BE2C (cell line): ENCODE measurements around the gene GPX2.

Experiments used
- DNase-seq: peaks from one replicate; pipeline ENCODE4 v3.0.0-alpha.2; 2020
- H3K27me3 ChIP-seq: fragments of 250-450 bp; sonication (Bioruptor Pico); 2 replicates; pipeline ENCODE4 v1.5.1; 2020; ENCODE audit warnings: mild to moderate bottlenecking
- H3K36me3 ChIP-seq: fragments of 250-450 bp; sonication (Bioruptor Pico); 2 replicates; pipeline ENCODE4 v1.5.1; 2020; ENCODE audit warnings: mild to moderate bottlenecking
- H3K4me1 ChIP-seq: fragments of 250-450 bp; sonication (Bioruptor Pico); 2 replicates; pipeline ENCODE4 v1.5.1; 2020
- H3K4me3 ChIP-seq: 2 replicates; pipeline ENCODE4 v1.5.1; 2011; ENCODE audit warnings: low read depth, low read length
- H3K9me3 ChIP-seq: fragments of 250-450 bp; sonication (Bioruptor Pico); 2 replicates; pipeline ENCODE4 v1.5.1; 2020
- CTCF ChIP-seq: IDR thresholded peaks from 2 replicates; pipeline ENCODE4 v1.5.1; 2012; ENCODE audit warnings: mild to moderate bottlenecking, low read depth, low read length

Gene GPX2

GRCh38 chr14:64958201-64958600, 15.7 kb upstream of the GPX2 start:
- no peak overlapping the region for H3K4me3 ChIP-seq
- H3K9me3 ChIP-seq, result no peaks in the 10 kb centered on the region
- H3K36me3 ChIP-seq, result no peaks in the 10 kb centered on the region
- DNase-seq, result no peak
- peaks cover 3% of the 10 kb centered on the region for H3K4me1 ChIP-seq
- TF ChIP-seq CTCF, result no peak
- no peaks in the 10 kb centered on the region for H3K27me3 ChIP-seq

GRCh38 chr14:64956697-64957406, 14.3 kb upstream of the GPX2 start:
- H3K4me3 ChIP-seq, result no peak overlapping the region
- TF ChIP-seq CTCF, result no peak
- no peaks in the 10 kb centered on the region for H3K9me3 ChIP-seq
- H3K36me3 ChIP-seq, result no peaks in the 10 kb centered on the region
- no peak for DNase-seq
- H3K4me1 ChIP-seq, result peaks cover 3% of the 10 kb centered on the region
- H3K27me3 ChIP-seq, result no peaks in the 10 kb centered on the region

GRCh38 chr14:64955297-64955696, 12.8 kb upstream of the GPX2 start:
- no peak for TF ChIP-seq CTCF
- no peak for DNase-seq
- H3K36me3 ChIP-seq, result no peaks in the 10 kb centered on the region
- no peaks in the 10 kb centered on the region for H3K9me3 ChIP-seq
- peaks cover 3% of the 10 kb centered on the region for H3K4me1 ChIP-seq
- H3K4me3 ChIP-seq, result no peak overlapping the region
- H3K27me3 ChIP-seq, result no peaks in the 10 kb centered on the region

- no peak for DNase-seq
- no peak overlapping the region for H3K4me3 ChIP-seq
- H3K4me1 ChIP-seq, result peaks cover 3% of the 10 kb centered on the region
- no peaks in the 10 kb centered on the region for H3K9me3 ChIP-seq
- TF ChIP-seq CTCF, result no peak
- no peaks in the 10 kb centered on the region for H3K36me3 ChIP-seq
- no peaks in the 10 kb centered on the region for H3K27me3 ChIP-seq
These were observed 12.1 kb upstream of the GPX2 start for GRCh38 chr14:64954491-64955240.

GRCh38 chr14:64953661-64954060, 11.1 kb upstream of the GPX2 start:
- Histone ChIP-seq H3K4me1 (peaks cover 3% of the 10 kb centered on the region), H3K4me3 (no peak overlapping the region), H3K36me3 (no peaks in the 10 kb centered on the region), H3K9me3 (no peaks in the 10 kb centered on the region), H3K27me3 (no peaks in the 10 kb centered on the region)
- TF ChIP-seq CTCF, result no peak
- DNase-seq, result no peak

- H3K4me3 ChIP-seq, result no peak overlapping the region
- no peak for TF ChIP-seq CTCF
- H3K9me3 ChIP-seq, result no peaks in the 10 kb centered on the region
- H3K4me1 ChIP-seq, result peaks cover 3% of the 10 kb centered on the region
- H3K36me3 ChIP-seq, result no peaks in the 10 kb centered on the region
- no peaks in the 10 kb centered on the region for H3K27me3 ChIP-seq
- DNase-seq, result no peak
These were observed 10.7 kb upstream of the GPX2 start for GRCh38 chr14:64953310-64953654.
